Measurements from ENCODE around the gene TAOK2.
"Not testable (repeated sequence)": the region's sequence is repeated elsewhere in the genome, so short reads cannot be mapped to it uniquely, and the experiment has no call there.

TAOK2 gene

DNA sequence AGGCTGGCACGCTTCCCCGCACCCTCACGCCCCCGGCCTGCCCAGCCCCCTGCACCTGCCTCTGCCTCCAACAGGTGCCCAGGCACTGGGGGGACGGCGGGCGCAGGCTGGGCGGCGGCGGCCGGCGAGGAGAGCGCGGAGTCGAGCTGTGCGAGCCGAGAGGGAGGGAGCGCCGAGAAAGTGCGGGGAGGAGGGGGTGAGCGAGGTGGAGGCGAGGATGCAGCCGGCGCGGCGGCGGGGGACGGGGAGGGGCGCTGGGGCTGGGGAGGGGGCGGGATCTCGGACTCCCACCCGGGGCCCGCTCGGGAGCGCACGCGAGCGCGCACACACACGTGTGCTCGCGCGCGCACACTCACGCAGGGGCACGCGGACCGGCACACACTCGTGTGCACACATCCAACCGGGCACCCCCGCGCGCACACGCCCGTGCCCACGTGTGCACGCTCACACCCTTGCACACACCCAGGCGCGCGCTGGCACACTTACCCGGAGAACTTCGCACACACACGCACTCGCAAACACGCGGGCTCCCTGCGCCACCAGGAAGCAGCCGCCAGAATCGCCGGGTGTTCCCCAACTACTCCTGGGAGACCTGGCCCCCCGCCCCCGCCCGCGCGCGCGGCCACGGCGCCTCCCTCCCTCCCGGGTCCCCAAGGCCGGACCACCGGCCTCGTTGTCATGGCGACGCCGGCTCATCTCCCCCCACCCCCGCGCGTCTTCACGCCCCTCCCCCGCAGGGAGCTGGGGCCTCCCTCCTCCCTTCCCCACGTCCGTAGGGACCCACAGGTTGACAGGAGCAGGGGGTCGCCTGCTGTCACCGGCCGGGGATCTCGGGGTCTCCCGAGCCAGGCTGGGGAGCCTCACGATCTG lies 37.4 kb downstream of the TAOK2 start, which contains the start of gene DOC2A:
Gene DOC2A, minus strand, starts transcription at position 184 of the 870 bp plus-strand sequence. CDS start 805 bp downstream, outside the sequence.
- H3K4me3 ChIP-seq (ENCODE audit: low read length), result peak within 1 kb of the TSS; percentile 59
- DNase-seq (ENCODE audit: low read depth, low spot score), result peak; percentile 28

DNA sequence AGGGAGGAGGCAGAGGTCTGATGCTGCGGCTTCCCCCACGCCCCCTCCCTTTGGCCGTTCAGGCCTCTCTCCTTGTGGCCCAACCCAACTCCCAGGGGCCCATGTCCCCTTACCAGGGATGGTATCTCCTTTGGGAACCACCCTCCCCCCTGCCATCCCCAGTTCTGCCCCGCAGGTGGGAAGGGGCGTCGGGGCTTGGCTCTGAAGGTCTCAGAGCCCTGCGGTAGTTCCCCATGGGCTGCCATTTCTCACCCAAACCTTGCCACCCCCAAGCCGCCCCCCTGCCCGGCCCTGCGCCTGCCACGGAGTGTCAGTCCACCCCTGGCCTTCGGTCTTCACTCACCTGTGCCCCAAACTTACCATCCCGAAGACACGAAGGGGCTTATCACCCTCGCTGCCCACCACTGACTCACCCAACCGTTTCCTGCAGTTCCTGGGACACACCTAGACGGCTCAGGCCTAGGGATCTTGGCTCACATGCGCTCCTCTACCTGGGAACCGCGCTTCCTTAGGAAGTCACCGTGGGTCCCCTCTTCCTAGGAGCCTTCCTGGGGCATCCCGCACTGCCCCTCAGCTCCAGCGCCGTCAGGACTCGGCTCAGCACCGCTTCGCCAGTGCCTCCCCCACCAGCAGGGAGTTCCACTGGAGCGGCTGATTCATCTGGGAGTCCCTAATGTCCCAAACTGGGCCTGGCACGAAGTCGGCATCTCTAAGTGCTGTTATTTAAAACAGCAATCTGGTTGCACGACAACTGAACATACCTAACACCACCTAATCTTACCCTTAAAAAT lies 38.2 kb downstream of the TAOK2 start:
- H3K4me3 ChIP-seq (ENCODE audit: low read length), result peak overlapping the region; percentile 59; the same call in 1 of the 2 replicates
- DNase-seq (ENCODE audit: low read depth, low spot score), result no peak

DNA sequence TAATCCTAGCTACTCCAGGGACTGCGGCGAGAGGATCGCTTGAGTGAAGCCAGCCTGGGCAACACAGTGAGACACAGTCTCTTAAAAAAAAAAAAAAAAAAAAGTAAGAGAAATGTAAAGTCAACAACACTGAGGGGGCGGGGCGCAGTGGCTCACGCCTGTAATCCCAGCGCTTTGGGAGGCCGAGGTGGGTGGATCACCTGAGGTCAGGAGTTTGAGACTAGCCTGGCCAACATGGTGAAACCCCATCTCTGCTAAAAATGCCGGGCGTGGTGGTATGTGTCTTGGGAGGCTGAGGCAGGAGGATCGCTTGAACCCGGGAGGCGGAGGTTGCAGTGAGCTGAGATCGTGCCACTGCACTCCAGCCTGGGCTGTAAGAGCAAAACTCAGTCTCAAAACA lies 38.9 kb downstream of the TAOK2 start:
- not testable (repeated sequence) for DNase-seq (ENCODE audit: low read depth, low spot score); H3K4me3 ChIP-seq (ENCODE audit: low read length)

DNA sequence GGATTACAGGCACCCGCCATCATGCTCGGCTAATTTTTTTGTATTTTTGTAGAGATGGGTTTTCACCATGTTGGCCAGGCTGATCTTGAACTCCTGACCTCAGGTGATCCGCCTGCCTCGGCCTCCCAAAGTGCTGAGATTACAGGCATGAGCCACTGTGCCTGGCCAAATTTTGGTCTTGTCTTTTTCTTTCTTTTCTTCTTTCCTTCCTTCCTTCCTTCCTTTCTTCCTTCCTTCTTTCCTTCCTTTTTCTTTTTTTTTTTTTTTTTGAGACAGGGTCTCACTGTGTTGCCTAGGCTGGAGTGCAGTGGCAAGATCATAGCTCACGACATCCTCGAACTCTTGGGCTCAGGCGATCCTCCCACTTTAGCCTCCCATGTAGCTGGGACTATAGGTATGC lies 41.8 kb downstream of the TAOK2 start:
- H3K4me3 ChIP-seq (ENCODE audit: low read length); DNase-seq (ENCODE audit: low read depth, low spot score): not testable (repeated sequence)

DNA sequence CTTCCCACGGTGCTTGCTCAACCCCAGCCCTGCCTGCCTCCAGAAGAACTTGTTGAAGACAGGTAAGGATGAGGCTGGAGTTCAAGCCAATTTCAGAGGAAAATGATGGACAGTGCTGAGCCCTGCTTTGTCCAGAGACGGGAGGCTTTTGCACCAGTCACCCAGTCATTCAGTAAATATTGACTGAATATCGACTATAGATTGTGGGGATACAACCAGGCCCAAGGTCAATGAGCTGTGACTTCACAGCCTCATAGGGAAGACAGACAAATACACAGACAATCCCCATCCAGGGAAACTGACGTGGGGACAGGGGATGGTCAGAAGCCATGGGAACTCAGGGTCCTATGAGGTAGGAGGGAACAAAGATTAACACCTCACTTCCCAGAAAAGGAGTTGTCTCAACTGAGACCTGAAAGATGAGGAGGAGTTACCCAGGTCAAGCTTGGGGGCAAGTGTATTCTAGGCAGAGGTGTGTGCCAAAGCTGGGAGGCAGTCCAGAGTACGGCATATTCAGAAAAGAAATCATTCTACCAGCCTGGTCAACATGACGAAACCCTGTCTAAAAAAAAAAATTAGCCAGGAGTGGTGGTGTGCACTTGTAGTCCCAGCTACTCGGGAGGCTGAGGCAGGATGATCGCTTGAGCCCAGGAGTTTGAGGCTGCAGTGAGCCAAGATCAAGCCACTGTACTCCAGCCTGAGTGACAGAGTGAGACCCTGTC lies 43.0 kb downstream of the TAOK2 start:
- H3K4me3 ChIP-seq (ENCODE audit: low read length), result no peak overlapping the region
- no peak for DNase-seq (ENCODE audit: low read depth, low spot score)

DNA sequence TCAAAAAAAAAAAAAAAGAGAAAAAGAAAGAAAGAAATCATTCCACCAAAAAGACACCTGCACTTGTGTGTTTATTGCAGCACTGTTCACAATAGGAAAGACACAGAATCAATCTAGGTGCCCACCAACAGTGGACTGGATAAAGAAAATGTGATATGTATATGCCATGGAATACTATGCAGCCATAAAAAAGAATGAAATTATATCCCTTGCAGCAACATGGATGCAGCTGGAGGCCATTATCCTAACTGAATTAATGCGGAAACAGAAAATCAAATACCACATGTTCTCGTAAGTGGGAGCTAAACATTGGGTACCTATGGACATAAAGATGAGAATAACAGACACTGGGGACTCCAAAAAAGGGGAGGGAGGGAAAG lies 43.6 kb downstream of the TAOK2 start:
- DNase-seq (ENCODE audit: low read depth, low spot score), result no peak
- no peak overlapping the region for H3K4me3 ChIP-seq (ENCODE audit: low read length)

DNA sequence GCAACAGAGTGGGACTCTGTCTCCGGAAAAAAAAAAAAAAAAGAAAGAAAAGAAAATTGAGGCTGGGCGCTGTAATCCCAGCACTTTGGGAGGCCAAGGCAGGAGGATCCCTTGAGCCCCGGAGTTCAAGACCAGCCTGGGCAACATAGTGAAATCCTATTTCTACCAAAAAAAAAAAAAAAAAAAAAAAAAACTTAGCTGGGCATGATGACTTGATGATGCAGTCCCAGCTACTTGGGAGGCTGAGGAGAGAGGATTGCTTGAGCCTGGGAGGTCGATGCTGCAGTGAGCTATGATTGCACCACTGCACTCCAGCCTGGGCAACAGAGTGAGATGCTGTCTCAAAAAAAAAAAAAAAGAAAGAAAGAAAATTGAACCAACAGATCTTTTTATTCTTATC lies 44.3 kb downstream of the TAOK2 start:
- not testable (repeated sequence) for DNase-seq (ENCODE audit: low read depth, low spot score); H3K4me3 ChIP-seq (ENCODE audit: low read length)

DNA sequence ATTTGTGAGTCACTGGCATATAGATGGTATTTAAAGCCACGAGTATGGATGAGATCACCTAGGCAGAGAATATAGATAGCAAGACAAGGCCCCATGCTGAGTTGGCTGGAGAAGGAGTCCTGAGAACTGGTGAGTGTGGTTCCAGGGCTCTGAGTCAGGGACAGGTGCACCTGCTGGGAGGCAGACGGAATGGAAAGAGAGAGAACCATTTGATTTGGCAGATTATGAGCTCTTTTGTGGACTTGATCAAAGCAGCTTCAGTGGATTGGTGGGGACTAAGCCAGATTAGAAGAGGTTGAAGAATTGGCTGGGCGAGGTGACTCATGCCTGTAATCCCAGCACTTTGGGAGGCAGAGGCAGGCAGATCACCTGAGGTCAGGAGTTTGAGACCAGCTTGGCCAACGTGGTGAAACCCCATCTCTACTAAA lies 45.1 kb downstream of the TAOK2 start:
- no peak overlapping the region for H3K4me3 ChIP-seq (ENCODE audit: low read length)
- DNase-seq (ENCODE audit: low read depth, low spot score), result no peak

DNA sequence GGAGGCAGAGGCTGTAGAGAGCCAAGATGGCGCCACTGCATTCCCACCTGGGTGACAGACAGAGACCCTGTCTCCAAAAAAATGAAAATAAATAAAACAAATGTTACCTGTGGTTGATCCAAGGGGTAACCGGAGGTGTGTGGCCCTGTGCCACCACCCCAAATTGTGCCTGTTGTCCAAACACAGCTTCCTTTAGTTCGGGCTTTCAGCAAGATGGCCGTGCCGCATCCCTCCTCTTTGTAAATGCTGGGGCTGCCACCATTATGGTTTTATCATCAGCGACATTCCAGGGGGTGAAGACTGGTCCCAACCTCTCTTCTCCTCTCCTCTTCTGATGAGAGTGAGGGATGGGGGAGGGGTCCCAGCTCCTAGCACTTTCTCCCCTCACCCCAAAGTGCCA lies 49.2 kb downstream of the TAOK2 start, which contains the start of gene C16orf92:
Gene C16orf92, plus strand, starts transcription at position 312 of the 400 bp plus-strand sequence. CDS start 143 bp downstream, outside the sequence.
- no peak within 1 kb of the TSS for H3K4me3 ChIP-seq (ENCODE audit: low read length)
- DNase-seq (ENCODE audit: low read depth, low spot score), result no peak

DNA sequence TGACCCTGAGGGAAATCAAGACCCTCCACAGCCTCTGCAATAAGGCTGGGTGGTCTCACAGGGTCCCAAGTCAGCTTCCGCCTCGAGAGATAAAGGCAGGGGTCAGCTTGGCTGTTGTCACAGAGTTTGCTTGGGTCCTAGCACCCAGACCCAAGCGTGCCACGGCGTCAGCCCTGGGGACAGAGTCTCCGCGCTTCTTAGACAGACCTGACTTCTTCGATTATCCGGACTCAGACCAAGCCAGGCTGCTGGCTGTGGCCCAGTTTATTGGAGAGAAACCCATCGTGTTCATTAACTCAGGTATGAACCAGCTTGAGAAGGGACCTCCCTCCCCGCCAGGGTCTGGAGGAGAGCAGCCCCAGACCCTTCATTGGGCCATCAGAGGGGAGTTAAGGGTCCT lies 49.9 kb downstream of the TAOK2 start:
- DNase-seq (ENCODE audit: low read depth, low spot score), result no peak
- no peak overlapping the region for H3K4me3 ChIP-seq (ENCODE audit: low read length)

DNA sequence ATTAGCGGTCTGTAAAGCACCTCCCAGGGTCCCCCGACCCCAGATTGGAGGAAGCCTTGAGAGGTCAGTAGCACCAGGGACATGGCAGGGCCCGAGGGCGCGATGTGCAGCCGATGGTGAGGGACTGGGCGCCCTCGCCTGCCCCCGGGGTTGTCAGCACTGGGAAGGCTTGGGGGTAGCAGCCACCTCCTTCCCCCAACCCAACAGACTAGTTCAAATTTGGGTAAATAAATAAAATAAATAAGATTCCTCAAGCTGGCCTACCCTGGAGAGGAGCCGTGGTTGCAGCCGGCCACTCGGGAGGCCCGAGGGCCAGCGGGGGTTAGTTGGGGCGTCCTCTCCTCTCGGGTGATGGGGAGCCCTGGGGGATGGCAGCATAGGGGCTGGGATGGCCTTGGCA lies 50.8 kb downstream of the TAOK2 start:
- H3K4me3 ChIP-seq (ENCODE audit: low read length), result no peak overlapping the region
- DNase-seq (ENCODE audit: low read depth, low spot score), result no peak

DNA sequence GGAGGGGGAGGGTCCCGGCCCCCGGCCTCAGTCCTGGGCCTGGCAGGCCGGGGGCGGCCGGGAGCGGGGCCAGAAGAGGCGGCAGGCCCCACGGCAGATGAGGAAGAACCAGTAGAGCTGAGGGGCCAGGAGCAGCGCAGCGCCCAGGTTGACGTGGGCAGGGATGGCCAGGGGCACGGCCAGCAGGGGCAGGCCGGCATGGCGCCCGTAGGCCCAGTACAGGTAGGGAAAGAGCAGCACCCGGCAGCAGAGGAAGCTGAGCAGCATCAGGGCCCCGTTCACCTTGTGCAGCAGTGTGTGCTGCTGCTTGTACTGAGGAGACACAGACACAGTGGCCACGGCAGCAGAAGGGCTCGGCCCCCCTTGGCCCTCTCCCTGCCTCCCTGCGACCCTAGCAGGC lies 51.5 kb downstream of the TAOK2 start:
- no peak for DNase-seq (ENCODE audit: low read depth, low spot score)
- no peak overlapping the region for H3K4me3 ChIP-seq (ENCODE audit: low read length)

DNA sequence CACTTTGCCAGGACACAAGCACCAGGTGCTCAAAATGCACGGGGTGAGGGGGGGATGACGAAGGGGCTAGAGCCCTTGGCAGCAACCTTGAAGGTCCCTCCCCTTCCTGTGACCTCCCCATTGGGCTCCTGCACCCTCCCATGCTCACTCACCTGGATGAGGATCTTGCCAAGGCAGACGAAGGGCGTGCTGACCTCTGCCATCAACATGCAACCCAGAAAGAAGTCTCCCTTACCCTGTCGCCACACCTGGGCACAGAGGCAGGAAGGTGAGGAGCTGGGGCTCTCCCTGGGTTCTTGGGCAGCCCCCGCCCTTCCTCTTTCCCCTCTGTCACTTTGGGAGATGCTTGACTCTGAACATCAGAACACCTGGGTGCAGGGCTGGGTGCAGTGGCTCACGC lies 51.9 kb downstream of the TAOK2 start:
- H3K4me3 ChIP-seq (ENCODE audit: low read length), result no peak overlapping the region
- no peak for DNase-seq (ENCODE audit: low read depth, low spot score)

DNA sequence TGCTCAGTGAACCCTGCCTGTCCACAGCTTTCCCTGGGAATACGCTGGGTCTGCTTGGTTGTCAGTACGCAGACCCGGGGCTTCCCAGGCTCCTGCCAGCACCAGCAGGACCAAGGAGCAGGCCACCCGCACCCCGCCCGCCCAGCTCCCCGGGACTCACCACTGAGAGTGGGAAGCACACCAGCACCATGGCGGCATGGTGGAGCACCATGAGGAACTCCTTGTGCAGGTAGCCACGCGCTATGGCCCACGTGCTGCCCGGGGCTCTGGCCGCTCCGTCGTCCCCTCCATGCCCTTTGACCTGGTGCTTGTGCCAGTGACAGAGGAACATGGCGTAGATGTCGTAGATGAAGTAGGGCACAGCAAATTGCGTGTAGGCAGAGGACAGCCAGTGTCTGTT lies 52.8 kb downstream of the TAOK2 start:
- no peak overlapping the region for H3K4me3 ChIP-seq (ENCODE audit: low read length)
- no peak for DNase-seq (ENCODE audit: low read depth, low spot score)

DNA sequence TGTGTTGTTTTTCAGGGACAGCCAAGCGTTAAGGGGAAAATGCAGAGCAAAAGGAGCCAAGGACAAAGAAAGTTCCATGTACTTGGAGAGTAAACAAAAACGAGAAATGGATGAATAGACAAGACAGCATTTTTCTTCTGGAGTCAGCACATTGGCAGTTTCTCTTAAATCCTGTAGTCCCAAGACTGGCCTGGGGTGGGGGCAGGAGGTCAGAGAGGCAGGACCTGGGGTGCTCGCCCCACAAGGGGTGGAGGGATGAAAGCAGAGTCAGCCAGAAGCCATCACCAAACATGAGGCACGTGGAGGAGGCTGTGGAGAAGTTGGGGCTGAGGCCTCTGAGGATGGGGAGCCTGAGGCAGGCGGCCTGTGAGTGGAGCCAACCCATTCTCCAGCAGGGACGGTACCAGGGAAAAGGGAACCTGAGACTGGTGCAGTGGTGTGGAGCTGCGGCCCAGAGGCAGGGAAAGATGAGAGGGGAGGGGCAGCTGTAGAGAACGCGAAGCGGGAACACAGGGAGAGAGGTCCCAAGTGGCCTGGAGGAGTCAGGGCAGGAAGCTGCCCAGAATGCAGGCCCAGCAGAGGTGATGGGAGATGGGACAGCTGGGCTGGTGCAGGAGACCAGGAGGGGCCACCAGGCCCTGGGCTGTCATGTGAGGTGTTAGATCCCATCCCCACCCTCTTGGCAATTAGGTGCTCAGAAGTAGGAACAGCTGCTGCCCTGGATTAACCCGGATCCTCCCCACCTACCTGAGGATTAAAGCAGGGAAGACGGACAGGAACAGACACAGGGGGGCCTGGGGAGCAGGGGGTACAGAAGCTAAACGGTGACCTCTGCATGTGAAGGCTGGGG lies 54.1 kb downstream of the TAOK2 start:
- no peak overlapping the region for H3K4me3 ChIP-seq (ENCODE audit: low read length)
- no peak for DNase-seq (ENCODE audit: low read depth, low spot score)

DNA sequence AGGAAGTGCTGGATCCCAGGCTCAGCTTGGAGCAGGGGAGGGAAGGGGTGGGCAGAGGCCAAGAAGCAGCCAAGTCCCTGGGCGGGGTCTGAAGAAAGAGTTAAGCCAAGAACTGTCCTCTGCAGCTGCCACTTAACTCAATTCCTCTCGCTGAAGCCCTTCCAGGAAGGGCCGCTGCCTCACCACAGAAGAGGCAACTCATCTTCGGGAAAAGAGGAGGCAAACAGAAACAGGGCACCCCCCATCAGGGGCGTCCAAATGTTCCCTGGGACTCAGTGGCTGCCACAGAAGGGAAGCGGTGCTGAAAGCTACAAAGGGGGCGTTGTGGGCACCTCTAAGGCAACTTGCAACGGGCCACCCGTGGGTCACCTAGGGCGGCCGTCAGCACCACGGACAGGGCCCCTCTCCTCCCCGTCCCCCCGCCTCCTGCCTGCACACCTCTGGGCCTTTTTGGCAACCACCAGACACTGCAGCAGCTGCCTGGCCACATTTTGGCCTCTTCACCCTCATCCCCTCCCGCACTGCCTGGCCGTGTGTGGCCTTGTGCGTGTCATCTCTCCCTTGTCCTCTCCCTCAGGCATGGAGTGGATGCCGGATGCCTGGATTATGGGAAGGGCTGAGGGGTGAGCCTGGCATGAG lies 54.9 kb downstream of the TAOK2 start:
- DNase-seq (ENCODE audit: low read depth, low spot score), result no peak

DNA sequence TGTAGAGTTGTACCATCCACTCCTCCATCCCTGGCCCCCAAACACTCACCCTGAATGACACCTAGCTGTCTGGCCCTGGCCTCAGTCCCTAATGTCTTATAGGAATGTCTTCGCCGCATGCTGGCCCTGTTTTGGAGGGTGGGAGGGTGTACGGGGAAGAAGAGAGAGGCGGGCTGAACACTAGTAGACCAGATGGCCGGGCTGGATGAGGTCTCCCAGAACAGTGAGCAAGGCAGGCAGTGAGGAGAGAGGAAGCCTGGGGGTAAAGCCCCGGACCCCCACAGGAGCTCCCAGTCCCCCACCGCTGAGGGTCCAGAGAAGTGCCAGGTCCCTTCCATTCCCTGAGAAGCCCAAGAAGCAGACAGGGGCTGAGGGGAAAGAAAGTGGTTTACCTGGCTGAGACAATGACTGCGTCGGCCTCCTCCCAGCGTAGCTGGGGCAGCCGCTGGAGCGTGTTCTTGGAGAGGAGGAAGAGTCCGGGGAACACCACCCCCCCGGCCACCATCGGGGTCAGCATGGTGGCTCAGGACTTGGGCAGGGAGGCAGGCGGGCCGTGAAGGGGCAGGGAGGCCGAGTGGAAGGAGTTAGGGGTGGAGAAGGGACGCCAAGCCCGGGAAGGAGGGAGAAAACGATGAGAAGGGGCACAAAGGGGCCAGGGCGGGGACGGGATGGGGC lies 56.5 kb downstream of the TAOK2 start:
- no peak overlapping the region for H3K4me3 ChIP-seq (ENCODE audit: low read length)
- DNase-seq (ENCODE audit: low read depth, low spot score), result no peak

More for the DNA sequence above, 54.9 kb downstream of the TAOK2 start:
- H3K4me3 ChIP-seq (ENCODE audit: low read length), result no peak overlapping the region

All from Jurkat, Clone E6-1 (cell line).